GM04504 (cell line): Measurements from ENCODE around the gene GINS2.

Experiments
- DNase-seq: peaks from one replicate; pipeline ENCODE4 v3.0.0-alpha.2; 2012; ENCODE audit warnings: low read depth

GINS2 gene

GRCh38 chr16:85688586-85689284 is at the start of gene GINS2:
TSS of gene GINS2 (minus strand) at chr16:85688954. CDS start at chr16:85688898, 56 bp downstream.
- DNase-seq, result peak; percentile 70

GRCh38 chr16:85736921-85737320 is 48.2 kb upstream of the GINS2 start:
- DNase-seq, result no peak

- no peak for DNase-seq
These were observed 47.2 kb upstream of the GINS2 start for GRCh38 chr16:85735946-85736345.

DNA sequence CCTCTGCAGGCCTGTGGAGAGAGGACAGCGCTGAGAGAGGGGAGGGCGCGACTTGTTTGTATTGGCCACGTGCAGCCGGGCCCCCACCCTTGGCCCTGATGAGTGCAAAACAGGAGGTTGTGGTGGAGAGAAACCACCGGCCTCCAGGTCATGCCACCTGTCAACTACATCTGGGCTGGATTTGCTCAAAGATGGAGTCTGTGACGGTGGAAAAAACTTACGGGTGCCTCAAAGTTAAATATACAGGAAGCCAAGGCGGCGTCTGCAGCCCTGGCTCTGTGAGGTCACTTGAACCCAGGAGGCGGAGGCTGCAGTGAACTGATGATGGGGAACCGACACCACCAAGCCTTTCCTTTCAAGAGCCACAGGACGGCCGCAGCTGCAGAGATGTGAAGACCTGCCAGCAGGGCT is 46.5 kb upstream of the GINS2 start:
- no peak for DNase-seq

GRCh38 chr16:85734311-85735017 is 45.7 kb upstream of the GINS2 start:
- DNase-seq, result no peak

- no peak for DNase-seq
These were observed 45.1 kb upstream of the GINS2 start for GRCh38 chr16:85733839-85734170.

- DNase-seq, result no peak
These were observed 44.5 kb upstream of the GINS2 start for GRCh38 chr16:85733155-85733838.

- no peak for DNase-seq
These were observed 42.4 kb upstream of the GINS2 start for GRCh38 chr16:85731179-85731578.

DNA sequence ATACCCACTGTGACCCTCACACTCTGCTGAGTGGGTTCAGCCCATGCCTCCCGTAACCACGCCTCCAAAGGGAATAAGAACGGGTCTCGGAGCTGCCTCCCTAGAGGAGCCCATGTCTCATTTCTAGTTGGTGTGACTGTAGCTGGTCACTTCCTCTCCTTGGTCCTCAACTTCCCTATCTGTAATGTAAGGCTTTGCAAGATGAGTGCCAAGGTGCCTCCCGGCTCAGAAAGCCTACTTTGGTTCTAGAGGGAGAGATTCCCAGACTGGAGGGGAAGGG is 41.4 kb upstream of the GINS2 start:
- DNase-seq, result no peak

DNA sequence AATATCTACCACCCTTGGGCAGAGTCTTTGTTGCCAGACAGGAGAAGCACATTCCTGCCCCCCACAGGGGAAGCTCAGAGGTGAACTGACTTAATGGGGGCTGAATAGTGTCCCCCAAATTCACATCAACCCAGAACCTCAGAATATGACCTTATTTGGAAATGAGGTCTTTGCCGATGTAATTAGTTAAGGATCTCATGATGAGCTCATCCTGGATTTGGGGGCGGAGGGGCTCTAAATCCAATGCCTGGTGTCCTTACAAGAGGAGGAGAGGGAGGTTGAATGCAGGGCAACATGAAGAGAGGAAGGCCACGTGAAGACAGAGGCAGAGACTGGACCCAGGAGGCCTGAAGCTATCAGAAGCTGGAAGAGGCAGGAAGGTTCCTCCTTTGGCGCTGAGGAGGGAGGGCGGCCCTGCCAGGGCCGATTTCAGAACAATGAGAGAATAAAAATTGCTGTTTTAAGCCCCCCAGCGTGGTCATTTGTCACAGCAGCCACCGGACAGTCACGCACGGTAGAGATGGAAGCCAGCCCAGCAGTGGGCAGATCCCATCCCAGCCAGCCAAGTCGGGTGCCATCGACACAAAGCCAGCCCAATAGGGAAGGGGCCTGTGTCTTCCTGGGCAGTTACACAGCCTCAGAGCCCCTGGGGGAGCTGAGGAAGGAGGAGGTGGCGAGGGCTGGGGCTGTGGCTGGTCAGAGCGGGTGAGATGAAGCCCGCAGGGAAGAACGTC is 40.9 kb upstream of the GINS2 start:
- no peak for DNase-seq

DNA sequence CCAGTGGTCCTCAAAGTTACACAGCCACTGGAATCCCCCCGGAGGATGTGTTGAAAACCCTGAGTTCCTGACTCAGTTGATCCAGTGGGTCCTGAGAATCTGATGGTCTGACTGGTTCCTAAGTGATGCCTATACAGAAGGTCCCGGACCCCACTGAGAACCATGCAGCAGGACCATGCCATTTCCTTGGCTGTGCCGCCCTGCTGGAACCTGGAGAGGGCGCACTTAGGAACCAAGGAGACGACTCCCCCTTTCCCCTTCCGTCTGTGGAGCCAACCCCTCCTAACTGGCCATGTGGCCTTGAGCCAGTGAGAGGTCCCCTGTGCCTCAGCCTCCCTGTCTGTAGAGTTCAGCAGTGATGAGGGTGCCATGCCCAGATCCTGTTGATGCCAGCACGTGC is 40.1 kb upstream of the GINS2 start:
- DNase-seq, result no peak

DNA sequence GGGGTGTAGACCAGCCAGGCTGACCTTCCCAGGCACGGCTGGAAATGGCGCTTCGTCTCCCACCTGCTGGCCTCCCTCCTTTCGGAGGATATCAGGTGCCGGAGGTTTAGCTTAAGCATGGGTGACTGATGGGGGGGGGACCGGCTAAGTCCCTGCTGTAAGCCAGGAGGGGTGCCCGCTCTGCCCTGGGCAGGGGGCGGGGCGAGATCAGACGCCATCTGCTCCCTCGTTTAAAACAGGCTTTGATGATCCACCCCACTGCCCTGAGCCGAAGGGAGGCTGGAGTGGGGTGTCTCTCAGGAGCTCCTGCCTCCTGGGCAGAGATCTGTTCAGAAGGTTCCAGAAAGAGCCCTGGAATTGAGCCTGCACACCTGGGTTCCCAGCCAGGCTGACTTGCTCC is 36.2 kb upstream of the GINS2 start:
- no peak for DNase-seq

DNA sequence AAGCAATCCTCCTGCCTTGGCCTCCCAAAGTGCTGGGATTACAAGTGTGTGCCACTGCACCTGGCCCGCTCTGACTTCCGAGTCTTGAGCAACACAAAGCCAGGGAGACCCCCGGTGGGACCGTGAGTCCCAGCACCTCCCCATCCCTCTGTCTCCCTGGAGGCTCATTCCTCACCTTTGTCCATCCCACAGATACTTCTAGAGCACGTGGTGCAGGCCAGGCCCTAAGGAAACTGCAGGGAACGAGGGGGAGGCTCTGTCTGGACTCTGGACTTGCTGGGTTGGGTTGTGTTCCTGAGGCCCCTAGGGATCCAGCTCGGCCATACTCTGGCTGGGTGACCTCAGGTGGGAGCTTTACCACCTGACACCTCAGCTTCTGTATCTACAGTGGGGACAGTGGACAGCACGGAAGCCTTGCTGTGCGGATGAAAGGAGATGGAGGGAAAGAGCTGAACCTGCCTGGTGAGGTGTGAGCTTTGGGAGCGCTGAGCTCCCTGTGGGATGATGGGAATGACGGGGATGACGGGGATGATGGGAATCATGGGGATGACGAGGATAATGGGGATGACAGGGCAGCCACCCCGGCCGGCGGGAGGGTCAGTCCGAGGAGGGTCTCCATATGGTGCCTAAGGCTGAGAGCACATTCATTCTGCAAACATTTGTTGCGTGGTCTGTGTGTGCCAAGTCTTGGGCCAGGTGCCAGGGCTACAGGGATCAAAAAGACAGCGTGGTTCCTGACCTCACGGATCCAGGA is 35.5 kb upstream of the GINS2 start:
- DNase-seq, result no peak

DNA sequence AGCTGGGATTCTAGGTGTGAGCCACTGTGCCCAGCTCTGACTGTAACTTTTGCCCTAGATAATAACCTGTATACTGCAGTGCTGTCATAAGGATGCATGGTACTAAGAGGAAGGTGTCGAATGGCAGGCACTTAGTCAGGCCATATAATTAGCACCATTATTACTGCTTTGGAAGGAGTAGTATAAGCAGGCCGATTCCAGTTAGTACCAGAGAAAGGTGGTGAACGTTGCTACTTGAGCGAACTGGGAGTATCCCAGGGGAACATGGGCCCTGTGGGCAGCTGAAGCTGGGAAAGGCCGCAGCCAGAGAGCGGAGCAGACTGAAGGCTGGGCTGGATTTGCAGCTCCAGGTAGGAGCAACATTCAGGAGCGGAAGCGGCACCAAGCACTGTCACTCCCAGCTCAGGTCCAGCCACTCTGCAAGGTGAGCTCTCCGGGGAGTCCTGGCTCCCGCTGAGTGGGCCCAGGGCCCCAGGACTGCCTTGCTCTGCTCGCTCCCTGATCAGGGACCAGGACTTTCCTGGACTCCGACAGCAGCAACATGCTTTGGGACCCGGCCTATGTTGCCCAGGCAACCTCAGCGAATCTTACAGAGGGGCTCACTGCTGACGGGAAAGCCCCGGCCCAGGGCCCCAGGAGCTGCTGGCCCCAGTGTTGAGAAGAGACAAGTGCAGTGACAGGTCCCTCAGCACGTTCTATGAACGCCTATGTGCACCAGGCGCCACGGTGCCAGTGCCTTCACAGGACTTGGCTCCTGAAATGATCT is 33.6 kb upstream of the GINS2 start:
- DNase-seq, result no peak

DNA sequence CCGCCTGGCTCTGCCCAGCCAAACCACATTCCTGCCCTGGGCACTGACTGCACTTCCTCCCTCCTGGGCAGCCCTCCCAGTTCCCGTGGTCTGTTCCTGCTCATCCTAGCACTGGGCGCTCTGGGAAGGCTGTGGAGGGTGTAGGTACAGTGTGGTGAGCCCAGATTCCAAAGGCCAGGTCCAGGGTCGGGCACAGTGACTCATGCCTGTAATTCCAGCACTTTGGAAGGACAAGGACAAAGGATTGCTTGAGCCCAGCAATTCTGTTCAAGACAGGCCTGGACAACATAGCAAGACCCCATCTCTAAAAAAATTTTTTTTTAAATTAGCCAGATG is 31.5 kb upstream of the GINS2 start:
- no peak for DNase-seq

- DNase-seq, result no peak
These were observed 31.0 kb upstream of the GINS2 start for GRCh38 chr16:85719605-85720301.

GRCh38 chr16:85718682-85719081 is 29.9 kb upstream of the GINS2 start:
- DNase-seq, result no peak

DNA sequence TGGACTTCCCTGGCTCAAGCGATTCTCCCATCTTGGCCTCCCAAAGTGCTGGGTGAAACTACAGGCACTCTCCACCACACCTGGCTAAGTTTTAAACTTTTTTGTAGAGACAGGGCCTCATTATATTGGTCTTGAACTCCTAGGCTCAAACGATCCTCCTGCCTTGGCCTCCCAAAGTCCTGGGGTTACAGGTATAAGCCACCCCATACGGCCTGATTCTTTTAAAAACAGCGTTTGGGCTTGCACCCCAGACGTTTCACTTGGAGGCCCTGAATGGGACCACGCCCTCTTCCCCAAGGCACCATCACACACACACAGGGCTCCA is 29.4 kb upstream of the GINS2 start:
- DNase-seq, result no peak

- DNase-seq, result peak; percentile 11
These were observed 28.8 kb upstream of the GINS2 start for GRCh38 chr16:85717393-85718152.

DNA sequence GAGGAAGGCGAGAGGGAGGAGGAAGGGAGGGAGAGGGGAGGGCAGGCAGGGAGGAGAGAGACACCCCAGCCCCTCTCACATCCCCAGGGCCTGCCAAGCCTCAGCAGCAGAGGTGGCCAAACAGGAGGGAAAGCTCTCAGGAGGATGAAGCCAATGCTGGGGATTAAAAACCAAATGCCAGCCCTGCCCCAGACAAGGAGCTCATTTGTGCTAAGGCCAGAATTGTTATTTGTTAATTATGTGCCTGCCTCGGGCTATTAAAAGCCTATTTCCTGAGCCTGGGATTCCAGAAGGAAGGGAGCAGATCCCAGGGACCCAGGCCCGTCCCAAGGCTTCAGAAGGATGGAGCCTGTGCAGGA is 27.9 kb upstream of the GINS2 start:
- no peak for DNase-seq
